ENCODE measurements around the gene MBNL1. TPM values are rescaled to one million over a fixed set of nuclear protein-coding genes. Genes with fewer than 3 reads are reported as not detected.

MBNL1 gene
- total RNA-seq, 2 experiments from 2014 or later = 163 to 174 TPM

DNA sequence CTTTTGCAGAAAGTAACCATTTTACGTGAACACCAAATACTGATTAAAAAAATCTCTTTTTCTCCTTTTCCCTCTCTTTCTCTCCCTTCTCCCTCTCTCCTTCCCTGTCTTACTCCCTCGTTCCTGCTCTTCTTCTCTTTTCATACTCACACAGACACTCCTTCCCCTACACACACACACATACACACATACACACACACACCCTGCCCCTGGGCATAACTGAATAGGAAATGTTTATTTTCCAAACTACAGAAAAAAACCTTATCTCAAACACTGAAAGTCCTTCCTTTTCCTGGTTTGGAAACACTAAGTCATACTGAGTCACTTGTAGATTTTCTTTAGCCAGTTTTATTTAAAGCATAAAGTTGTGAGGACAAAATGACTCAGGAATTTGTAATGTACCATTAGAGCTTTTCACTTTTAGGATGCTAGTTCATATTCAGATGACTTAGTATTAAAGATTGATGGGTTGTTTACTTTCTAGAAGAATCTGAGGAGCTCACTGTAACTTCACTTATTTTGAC is 62.4 kb downstream of the MBNL1 start:
- no peak overlapping the region for H3K4me2 ChIP-seq (ENCODE audit: low read length)
- H2AFZ ChIP-seq (ENCODE audit: low read length) = no peak overlapping the region
- CTCF ChIA-PET (ENCODE audit: unreplicated experiment) = no interaction called here
- H3K4me1 ChIP-seq (ENCODE audit: insufficient read depth, low read length, poor library complexity, severe bottlenecking) = peaks cover 8% of the 10 kb centered on the region
- H3K9me2 ChIP-seq (ENCODE audit: insufficient read depth, low read length) = no peaks in the 10 kb centered on the region
- H3K79me2 ChIP-seq (ENCODE audit: insufficient read depth, low read depth, low read length) = peaks cover 100% of the 10 kb centered on the region
- H3K27ac ChIP-seq (ENCODE audit: low read depth, low read length, poor library complexity, severe bottlenecking) = no peak overlapping the region
- peaks cover 13% of the 10 kb centered on the region for H4K20me1 ChIP-seq (ENCODE audit: insufficient read depth, low read length)
- no peak for TF ChIP-seq EZH2phosphoT487 (IDR thresholded peaks at IDR 0.05; ENCODE audit: borderline replicate concordance, low read depth, low read length)
- TF ChIP-seq, protein P1, sequence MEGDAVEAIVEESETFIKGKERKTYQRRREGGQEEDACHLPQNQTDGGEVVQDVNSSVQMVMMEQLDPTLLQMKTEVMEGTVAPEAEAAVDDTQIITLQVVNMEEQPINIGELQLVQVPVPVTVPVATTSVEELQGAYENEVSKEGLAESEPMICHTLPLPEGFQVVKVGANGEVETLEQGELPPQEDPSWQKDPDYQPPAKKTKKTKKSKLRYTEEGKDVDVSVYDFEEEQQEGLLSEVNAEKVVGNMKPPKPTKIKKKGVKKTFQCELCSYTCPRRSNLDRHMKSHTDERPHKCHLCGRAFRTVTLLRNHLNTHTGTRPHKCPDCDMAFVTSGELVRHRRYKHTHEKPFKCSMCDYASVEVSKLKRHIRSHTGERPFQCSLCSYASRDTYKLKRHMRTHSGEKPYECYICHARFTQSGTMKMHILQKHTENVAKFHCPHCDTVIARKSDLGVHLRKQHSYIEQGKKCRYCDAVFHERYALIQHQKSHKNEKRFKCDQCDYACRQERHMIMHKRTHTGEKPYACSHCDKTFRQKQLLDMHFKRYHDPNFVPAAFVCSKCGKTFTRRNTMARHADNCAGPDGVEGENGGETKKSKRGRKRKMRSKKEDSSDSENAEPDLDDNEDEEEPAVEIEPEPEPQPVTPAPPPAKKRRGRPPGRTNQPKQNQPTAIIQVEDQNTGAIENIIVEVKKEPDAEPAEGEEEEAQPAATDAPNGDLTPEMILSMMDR (conservative IDR thresholded peaks at IDR 0.05; ENCODE audit: low read length) = no peak
- intact Hi-C loops (cut with micrococcal nuclease; ENCODE audit: unreplicated experiment) = no loop called here
- DNase-seq (ENCODE audit: low spot score) = no peak
- no peak overlapping the region for H3K4me3 ChIP-seq (ENCODE audit: low read depth, low read length, poor library complexity, severe bottlenecking)
- peaks cover 3% of the 10 kb centered on the region; the same call in 1 of the 2 replicates for H3K9me3 ChIP-seq (ENCODE audit: low read length)
- BruUV-seq (replicated peaks) = no TSS peak
- POLR2A ChIA-PET = interaction anchor here (0.6 to 3.1 kb wide), 9 partner anchors 13 to 117 kb away, joined by 3 to 17 read pairs (median 3); no protein-coding TSS in a partner anchor
- H3K36me3 ChIP-seq (ENCODE audit: insufficient read depth, low read length) = peaks cover 60% of the 10 kb centered on the region

DNA sequence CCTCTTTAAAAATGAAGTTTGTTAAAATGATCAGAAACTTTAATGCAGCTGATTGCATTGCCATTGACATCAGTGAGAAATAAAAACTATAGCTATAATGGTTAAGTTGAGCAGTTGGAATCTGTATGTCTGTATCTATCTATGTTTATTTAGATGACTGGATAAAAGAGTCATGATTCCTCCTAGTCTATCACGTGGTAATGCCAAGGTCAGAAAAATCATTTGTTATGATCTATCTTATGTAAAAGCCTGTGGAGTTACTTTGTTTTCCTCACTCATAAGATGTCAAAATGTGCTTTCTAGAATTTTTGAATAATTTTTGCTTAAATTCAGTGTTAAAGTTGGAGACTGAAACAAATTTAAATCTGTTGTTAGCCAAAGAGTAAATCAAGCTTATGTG is 63.3 kb downstream of the MBNL1 start:
- intact Hi-C loops (cut with micrococcal nuclease; ENCODE audit: unreplicated experiment) = no loop called here
- Histone ChIP-seq H3K4me2 (ENCODE audit: low read length) (no peak overlapping the region), H2AFZ (ENCODE audit: low read length) (no peak overlapping the region), H3K4me3 (ENCODE audit: low read depth, low read length, poor library complexity, severe bottlenecking) (no peak overlapping the region), H3K79me2 (ENCODE audit: insufficient read depth, low read depth, low read length) (peaks cover 100% of the 10 kb centered on the region), H3K9me2 (ENCODE audit: insufficient read depth, low read length) (no peaks in the 10 kb centered on the region), H3K36me3 (ENCODE audit: insufficient read depth, low read length) (peaks cover 63% of the 10 kb centered on the region), H4K20me1 (ENCODE audit: insufficient read depth, low read length) (peaks cover 18% of the 10 kb centered on the region), H3K27ac (ENCODE audit: low read depth, low read length, poor library complexity, severe bottlenecking) (no peak overlapping the region), H3K9me3 (ENCODE audit: low read length) (no peaks in the 10 kb centered on the region), H3K4me1 (ENCODE audit: insufficient read depth, low read length, poor library complexity, severe bottlenecking) (peaks cover 8% of the 10 kb centered on the region)
- POLR2A ChIA-PET = interaction anchor here (0.6 to 3.1 kb wide), 13 partner anchors 8 to 116 kb away, joined by 3 to 17 read pairs (median 3); no protein-coding TSS in a partner anchor
- BruUV-seq (replicated peaks) = no TSS peak
- TF ChIP-seq EZH2phosphoT487 (IDR thresholded peaks at IDR 0.05; ENCODE audit: borderline replicate concordance, low read depth, low read length) = no peak
- TF ChIP-seq, protein P1 (conservative IDR thresholded peaks at IDR 0.05; ENCODE audit: low read length) = no peak
- CTCF ChIA-PET (ENCODE audit: unreplicated experiment) = interaction anchor here (0.5 kb wide), 1 partner anchor 1541 kb away, joined by 3 read pairs; no protein-coding TSS in a partner anchor
- DNase-seq (ENCODE audit: low spot score) = no peak

DNA sequence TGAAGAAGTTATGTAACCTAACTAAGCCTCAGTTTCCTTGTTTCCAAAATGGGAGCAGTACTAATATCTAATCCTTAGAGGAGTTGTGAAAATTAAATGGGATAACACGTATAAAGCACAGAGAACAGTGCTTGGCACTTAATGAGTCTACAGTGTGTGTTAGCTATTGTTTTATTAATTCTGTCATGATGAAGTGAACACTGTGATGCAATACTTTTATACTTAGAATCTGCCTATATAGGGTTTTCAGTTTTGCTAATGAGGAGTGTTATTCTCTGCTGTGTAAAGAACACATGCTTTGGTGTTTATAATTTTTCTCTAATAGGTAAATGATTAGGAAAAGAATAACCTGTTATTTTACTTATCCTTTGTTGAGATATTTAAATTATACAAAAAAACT is 65.2 kb downstream of the MBNL1 start:
- H3K4me1 ChIP-seq (ENCODE audit: insufficient read depth, low read length, poor library complexity, severe bottlenecking) = peaks cover 8% of the 10 kb centered on the region
- no peak for DNase-seq (ENCODE audit: low spot score)
- no peak overlapping the region for H3K4me3 ChIP-seq (ENCODE audit: low read depth, low read length, poor library complexity, severe bottlenecking)
- peaks cover 98% of the 10 kb centered on the region for H3K79me2 ChIP-seq (ENCODE audit: insufficient read depth, low read depth, low read length)
- H3K36me3 ChIP-seq (ENCODE audit: insufficient read depth, low read length) = peaks cover 65% of the 10 kb centered on the region
- H3K27ac ChIP-seq (ENCODE audit: low read depth, low read length, poor library complexity, severe bottlenecking) = no peak overlapping the region
- H3K4me2 ChIP-seq (ENCODE audit: low read length) = no peak overlapping the region
- H3K9me3 ChIP-seq (ENCODE audit: low read length) = no peaks in the 10 kb centered on the region
- peaks cover 18% of the 10 kb centered on the region for H4K20me1 ChIP-seq (ENCODE audit: insufficient read depth, low read length)
- H3K9me2 ChIP-seq (ENCODE audit: insufficient read depth, low read length) = no peaks in the 10 kb centered on the region
- no peak overlapping the region for H2AFZ ChIP-seq (ENCODE audit: low read length)
- POLR2A ChIA-PET = interaction anchor here (0.6 to 3.1 kb wide), 5 partner anchors 12 to 113 kb away, joined by 3 to 17 read pairs (median 3); no protein-coding TSS in a partner anchor
- no TSS peak for BruUV-seq (replicated peaks)
- TF ChIP-seq, protein P1 (conservative IDR thresholded peaks at IDR 0.05; ENCODE audit: low read length) = no peak
- no peak for TF ChIP-seq EZH2phosphoT487 (IDR thresholded peaks at IDR 0.05; ENCODE audit: borderline replicate concordance, low read depth, low read length)
- CTCF ChIA-PET (ENCODE audit: unreplicated experiment) = no interaction called here
- intact Hi-C loops (cut with micrococcal nuclease; ENCODE audit: unreplicated experiment) = no loop called here
